ENCODE data around the gene SLIT3.

Gene SLIT3

GRCh38 chr5:168916852-168917251, 384.1 kb downstream of the SLIT3 start:
- DNase-seq (ENCODE audit: low read depth) = no peak
- no peak overlapping the region for H3K4me3 ChIP-seq (ENCODE audit: low read length)
- TF ChIP-seq, protein P1, sequence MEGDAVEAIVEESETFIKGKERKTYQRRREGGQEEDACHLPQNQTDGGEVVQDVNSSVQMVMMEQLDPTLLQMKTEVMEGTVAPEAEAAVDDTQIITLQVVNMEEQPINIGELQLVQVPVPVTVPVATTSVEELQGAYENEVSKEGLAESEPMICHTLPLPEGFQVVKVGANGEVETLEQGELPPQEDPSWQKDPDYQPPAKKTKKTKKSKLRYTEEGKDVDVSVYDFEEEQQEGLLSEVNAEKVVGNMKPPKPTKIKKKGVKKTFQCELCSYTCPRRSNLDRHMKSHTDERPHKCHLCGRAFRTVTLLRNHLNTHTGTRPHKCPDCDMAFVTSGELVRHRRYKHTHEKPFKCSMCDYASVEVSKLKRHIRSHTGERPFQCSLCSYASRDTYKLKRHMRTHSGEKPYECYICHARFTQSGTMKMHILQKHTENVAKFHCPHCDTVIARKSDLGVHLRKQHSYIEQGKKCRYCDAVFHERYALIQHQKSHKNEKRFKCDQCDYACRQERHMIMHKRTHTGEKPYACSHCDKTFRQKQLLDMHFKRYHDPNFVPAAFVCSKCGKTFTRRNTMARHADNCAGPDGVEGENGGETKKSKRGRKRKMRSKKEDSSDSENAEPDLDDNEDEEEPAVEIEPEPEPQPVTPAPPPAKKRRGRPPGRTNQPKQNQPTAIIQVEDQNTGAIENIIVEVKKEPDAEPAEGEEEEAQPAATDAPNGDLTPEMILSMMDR (conservative IDR thresholded peaks at IDR 0.05; ENCODE audit: low read depth, low read length) = no peak

GRCh38 chr5:168916266-168916665, 384.7 kb downstream of the SLIT3 start:
- TF ChIP-seq, protein P1 (conservative IDR thresholded peaks at IDR 0.05; ENCODE audit: low read depth, low read length) = no peak
- no peak for DNase-seq (ENCODE audit: low read depth)
- no peak overlapping the region for H3K4me3 ChIP-seq (ENCODE audit: low read length)

DNA sequence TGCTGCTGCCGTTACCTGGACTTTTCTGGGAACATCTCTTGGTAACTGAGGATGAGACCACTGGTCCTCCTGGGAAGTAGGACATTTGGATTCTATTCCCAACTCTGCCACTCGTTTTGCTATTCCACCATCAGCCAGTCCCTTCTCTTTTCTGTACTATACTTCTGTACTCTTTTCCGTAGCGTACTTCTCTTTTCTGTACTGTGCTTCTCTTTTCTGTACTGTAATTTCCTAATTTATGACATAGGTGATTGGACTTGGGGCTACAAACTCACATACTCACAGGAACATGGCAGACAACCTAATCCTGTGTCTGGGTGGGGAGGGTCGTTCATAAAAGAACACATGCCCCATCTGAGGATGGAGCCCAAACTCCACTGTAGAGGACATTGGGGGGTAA, 386.4 kb downstream of the SLIT3 start:
- TF ChIP-seq, protein P1 (conservative IDR thresholded peaks at IDR 0.05; ENCODE audit: low read depth, low read length) = no peak
- no peak overlapping the region for H3K4me3 ChIP-seq (ENCODE audit: low read length)
- no peak for DNase-seq (ENCODE audit: low read depth)

DNA sequence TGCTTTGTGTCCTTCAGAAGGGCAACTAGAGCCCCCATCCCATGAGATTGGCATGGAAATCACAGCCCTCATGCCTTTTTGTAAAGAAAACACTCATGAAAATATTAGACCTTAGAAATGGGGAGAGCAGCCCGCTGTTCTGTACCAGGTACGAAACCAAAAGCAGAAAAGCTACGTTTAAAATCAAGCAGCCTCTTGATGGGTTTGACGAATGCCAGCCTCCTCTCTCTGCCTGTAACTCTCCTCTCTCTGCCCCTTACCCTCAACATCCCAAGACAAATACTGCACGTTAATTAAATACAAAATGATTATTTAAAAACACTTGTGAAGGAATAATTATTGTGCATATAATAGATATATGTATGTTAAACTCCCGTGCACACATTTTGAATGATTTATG, 390.1 kb downstream of the SLIT3 start:
- no peak for DNase-seq (ENCODE audit: low read depth)
- TF ChIP-seq, protein P1 (conservative IDR thresholded peaks at IDR 0.05; ENCODE audit: low read depth, low read length) = no peak
- no peak overlapping the region for H3K4me3 ChIP-seq (ENCODE audit: low read length)

DNA sequence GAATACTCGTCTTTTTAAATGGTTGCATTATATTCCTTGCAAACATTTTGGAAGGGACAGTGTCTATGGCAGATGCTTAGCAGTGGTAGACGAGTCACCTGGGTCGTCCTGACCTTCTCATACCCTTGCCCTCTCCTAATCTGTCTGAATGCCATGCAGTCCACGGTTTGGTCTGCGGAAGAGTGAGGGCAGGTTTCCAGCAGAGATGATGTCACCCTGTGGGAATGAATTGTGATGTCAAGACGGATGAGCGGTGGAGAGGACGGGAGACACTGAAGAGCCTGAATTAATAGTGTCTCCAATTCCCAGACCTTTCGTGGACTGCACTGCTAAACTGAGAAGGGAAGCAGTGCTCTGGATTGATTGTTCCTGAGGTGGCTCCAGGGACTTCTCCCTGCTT, 392.7 kb downstream of the SLIT3 start:
- TF ChIP-seq, protein P1 (conservative IDR thresholded peaks at IDR 0.05; ENCODE audit: low read depth, low read length) = no peak
- no peak for DNase-seq (ENCODE audit: low read depth)

GRCh38 chr5:168903061-168903460, 397.9 kb downstream of the SLIT3 start:
- TF ChIP-seq, protein P1 (conservative IDR thresholded peaks at IDR 0.05; ENCODE audit: low read depth, low read length) = no peak
- H3K4me3 ChIP-seq (ENCODE audit: low read length) = no peak overlapping the region
- no peak for DNase-seq (ENCODE audit: low read depth)

More for the DNA sequence above, 392.7 kb downstream of the SLIT3 start:
- H3K4me3 ChIP-seq (ENCODE audit: low read length) = no peak overlapping the region

DNA sequence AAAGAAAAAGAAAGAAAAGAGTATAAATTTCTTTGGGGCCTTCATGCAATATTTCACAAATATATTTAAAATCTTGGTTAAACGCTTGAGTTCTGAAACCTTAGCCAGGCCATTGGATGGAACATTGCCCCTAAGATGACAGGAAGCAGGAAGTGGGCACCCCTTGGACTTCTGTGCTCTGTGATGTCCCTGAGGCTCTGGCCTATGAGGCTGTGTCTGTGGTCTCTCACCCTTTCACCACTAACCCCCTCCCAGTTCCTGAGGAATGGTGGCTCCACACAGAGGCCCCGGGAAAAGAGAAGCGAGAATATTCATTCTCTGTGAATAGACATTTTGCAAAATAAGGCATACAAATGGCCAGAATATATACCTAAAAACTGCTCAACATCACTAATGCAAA, 401.3 kb downstream of the SLIT3 start:
- no peak overlapping the region for H3K4me3 ChIP-seq (ENCODE audit: low read length)
- TF ChIP-seq, protein P1 (conservative IDR thresholded peaks at IDR 0.05; ENCODE audit: low read depth, low read length) = no peak
- DNase-seq (ENCODE audit: low read depth) = no peak

All from retinal pigment epithelial cell (primary cell).